Measurements from ENCODE around the gene UCHL5.
"Not testable (repeated sequence)": the region's sequence is repeated elsewhere in the genome, so short reads cannot be mapped to it uniquely, and the experiment has no call there.

The UCHL5 gene

DNA sequence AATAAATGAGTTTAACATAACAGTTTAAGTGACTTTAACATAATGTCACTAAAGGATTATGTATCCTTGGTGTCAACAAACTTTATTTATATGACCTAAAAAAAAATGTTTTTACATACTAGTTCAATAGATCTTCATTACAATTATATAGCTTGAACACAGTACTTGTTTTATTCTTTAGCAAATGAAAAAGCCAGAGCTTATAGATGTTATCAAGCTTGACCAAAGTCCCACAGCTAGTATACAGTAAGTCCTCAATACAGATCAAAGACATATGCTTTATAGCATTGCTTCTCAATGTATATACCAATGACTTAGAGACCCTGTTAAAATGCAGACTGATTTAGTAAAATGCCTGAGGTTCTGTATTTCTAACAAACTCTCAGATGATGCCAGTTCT is 42.4 kb downstream of the UCHL5 start:
- in situ Hi-C loops (cut with MboI; ENCODE audit: low sequenced_read_pairs), result no loop called here
- H3K27me3 ChIP-seq (ENCODE audit: low read depth), result no peaks in the 10 kb centered on the region
- H3K4me3 ChIP-seq, result no peak overlapping the region
- peaks cover 3% of the 10 kb centered on the region; the same call in 1 of the 2 replicates for H3K36me3 ChIP-seq (replicated peaks)
- H3K4me1 ChIP-seq, result peaks cover 16% of the 10 kb centered on the region
- DNase-seq (ENCODE audit: low spot score in 2 of 2), result peak in 1 of 2 experiments; percentile 85
- H3K9me3 ChIP-seq, result no peaks in the 10 kb centered on the region

DNA sequence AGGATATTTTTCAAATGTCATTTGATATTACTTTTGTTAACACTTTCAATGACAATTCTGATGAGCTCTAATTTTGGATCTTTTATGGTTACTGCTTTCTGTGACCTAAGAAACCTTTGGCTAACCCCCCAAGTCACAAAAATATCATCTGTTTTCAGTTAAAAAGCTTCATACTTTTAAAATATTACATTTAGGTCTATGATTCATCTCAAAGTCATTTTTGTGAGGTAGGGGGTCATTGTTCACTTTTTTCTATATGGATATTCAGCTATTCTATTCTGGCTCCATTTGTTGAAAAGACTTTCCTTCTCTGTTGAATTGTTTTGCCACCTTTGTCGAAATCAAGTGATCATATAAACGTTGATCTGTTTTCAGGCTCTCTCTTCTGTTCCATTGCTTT is 44.8 kb downstream of the UCHL5 start:
- DNase-seq (ENCODE audit: low spot score in 2 of 2), result no peak
- Histone ChIP-seq H3K36me3 (replicated peaks) (peaks cover 3% of the 10 kb centered on the region; the same call in 1 of the 2 replicates), H3K4me3 (no peak overlapping the region), H3K27me3 (ENCODE audit: low read depth) (no peaks in the 10 kb centered on the region), H3K4me1 (peaks cover 18% of the 10 kb centered on the region), H3K9me3 (no peaks in the 10 kb centered on the region)
- in situ Hi-C loops (cut with MboI; ENCODE audit: low sequenced_read_pairs), result loop anchor here (5.0 kb wide), 1 partner anchor 537 kb away; no protein-coding TSS in a partner anchor

DNA sequence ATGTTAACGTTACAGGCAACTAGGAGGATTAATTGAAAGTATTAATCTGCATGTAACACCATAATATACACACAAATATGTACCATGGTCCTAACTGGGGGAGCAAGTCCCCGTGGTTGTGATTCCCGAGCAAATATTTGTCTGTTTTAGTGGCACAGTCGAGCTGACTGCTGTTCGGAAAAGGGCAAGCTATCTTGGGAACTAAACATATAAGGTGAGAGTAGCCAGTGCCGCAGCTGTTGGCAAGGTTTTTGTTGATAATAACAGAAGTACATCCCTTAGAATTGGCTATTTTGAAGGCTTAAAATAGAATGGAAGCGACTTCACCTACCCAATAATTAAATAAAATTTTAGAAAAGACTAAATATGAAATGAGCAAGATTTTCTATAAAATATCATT is 45.5 kb downstream of the UCHL5 start:
- in situ Hi-C loops (cut with MboI; ENCODE audit: low sequenced_read_pairs), result loop anchor here (5.0 kb wide), 1 partner anchor 536 kb away; no protein-coding TSS in a partner anchor
- H3K36me3 ChIP-seq (replicated peaks), result peaks cover 3% of the 10 kb centered on the region; the same call in 1 of the 2 replicates

DNA sequence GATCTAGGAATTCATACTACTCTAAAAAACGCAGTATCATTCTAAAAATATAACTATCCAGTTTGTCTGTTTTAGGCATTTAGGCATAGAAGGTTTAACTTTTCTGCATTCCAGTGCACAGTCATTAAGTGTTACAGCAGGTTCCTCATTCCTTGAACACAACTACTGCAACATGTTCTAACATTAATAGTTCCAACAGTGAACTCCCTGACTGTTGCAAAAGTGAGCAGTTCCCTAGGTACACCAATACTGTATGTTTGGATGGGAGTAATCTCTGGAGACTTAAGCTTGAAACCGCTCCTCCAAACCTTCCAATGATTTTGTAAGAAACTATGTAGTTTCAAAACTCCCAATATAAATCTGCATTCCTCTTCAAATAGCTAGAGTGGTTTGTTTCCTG is 46.2 kb downstream of the UCHL5 start:
- Histone ChIP-seq H3K9me3 (no peaks in the 10 kb centered on the region), H3K27me3 (ENCODE audit: low read depth) (no peaks in the 10 kb centered on the region), H3K4me1 (peaks cover 18% of the 10 kb centered on the region), H3K36me3 (replicated peaks) (peaks cover 3% of the 10 kb centered on the region; the same call in 1 of the 2 replicates), H3K4me3 (no peak overlapping the region)
- in situ Hi-C loops (cut with MboI; ENCODE audit: low sequenced_read_pairs), result loop anchor here (5.0 kb wide), 1 partner anchor 536 kb away; no protein-coding TSS in a partner anchor
- DNase-seq (ENCODE audit: low spot score in 2 of 2), result no peak

More for the DNA sequence above, 45.5 kb downstream of the UCHL5 start:
- no peak for DNase-seq (ENCODE audit: low spot score in 2 of 2)
- Histone ChIP-seq H3K27me3 (ENCODE audit: low read depth) (no peaks in the 10 kb centered on the region), H3K4me3 (no peak overlapping the region), H3K4me1 (peaks cover 18% of the 10 kb centered on the region), H3K9me3 (no peaks in the 10 kb centered on the region)

DNA sequence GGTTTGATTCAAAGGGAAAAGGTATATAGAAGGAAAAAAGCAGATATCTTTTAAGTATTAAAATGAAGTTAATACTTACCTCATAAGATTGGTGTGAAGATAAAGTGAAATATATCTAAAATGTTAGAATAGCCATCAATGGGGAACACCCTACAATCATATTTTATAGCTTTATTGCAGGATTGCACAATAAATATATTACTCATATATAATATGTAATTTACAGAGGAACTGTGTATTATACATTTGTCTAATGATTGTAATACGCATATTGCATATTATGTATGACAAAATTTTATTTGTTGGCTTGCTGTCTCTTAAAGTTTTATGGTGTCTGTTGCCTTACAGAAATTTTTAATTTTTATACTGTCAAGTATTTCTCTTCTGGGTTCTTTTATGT is 47.8 kb downstream of the UCHL5 start:
- in situ Hi-C loops (cut with MboI; ENCODE audit: low sequenced_read_pairs), result loop anchor here (5.0 kb wide), 1 partner anchor 534 kb away; no protein-coding TSS in a partner anchor
- Histone ChIP-seq H3K36me3 (replicated peaks) (peaks cover 3% of the 10 kb centered on the region; the same call in 1 of the 2 replicates), H3K4me3 (no peak overlapping the region), H3K27me3 (ENCODE audit: low read depth) (no peaks in the 10 kb centered on the region), H3K9me3 (no peaks in the 10 kb centered on the region), H3K4me1 (peaks cover 6% of the 10 kb centered on the region)
- DNase-seq (ENCODE audit: low spot score in 2 of 2), result no peak

DNA sequence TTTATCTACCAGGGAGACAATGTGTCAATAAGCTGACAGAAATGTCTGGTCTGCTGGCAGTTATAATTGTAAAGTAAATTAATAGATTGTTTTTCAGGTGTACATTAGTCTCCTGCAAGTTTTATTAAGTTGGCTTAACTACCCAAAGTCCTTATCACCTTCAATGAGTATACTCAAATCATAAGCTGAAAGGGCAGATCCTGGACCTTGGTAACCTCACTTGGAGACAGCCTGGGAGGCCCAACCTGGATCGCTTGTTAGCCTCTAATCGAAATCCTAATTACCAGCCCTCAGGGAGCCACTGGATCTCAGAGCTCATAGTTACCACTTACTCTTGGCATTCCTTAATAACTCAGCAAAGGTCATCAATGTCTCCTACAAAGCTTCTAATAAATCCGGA is 49.7 kb downstream of the UCHL5 start:
- in situ Hi-C loops (cut with MboI; ENCODE audit: low sequenced_read_pairs), result no loop called here
- H3K36me3 ChIP-seq (replicated peaks), result no peaks in the 10 kb centered on the region
- DNase-seq (ENCODE audit: low spot score in 2 of 2), result no peak
- H3K9me3 ChIP-seq, result no peaks in the 10 kb centered on the region
- H3K4me3 ChIP-seq, result no peak overlapping the region
- no peaks in the 10 kb centered on the region for H3K27me3 ChIP-seq (ENCODE audit: low read depth)
- H3K4me1 ChIP-seq, result 0 out of 2 replicates have a peak, but pooled peaks cover 2% of the 10 kb centered on the region

DNA sequence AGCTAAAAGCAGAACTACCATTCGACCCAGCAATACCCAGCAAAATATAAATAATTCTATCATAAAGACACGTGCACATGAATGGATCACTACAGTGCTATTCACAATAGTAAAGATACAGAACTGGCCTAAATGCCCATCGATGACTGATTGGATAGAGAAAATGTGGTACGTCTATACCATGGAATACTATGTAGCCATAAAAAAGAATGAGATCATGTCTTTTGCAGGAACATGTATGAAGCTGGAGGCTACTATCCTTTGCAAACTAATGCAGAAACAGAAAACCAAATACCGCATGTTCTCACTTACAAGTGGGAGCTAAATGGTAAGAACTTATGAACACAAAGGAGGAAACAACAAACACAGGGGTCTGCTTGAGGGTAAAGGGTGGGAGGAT is 53.4 kb downstream of the UCHL5 start:
- H3K9me3 ChIP-seq, result no peaks in the 10 kb centered on the region
- no peaks in the 10 kb centered on the region for H3K27me3 ChIP-seq (ENCODE audit: low read depth)
- H3K36me3 ChIP-seq (replicated peaks), result 0 out of 2 replicates have a peak, but pooled peaks cover 4% of the 10 kb centered on the region
- no peaks in the 10 kb centered on the region for H3K4me1 ChIP-seq
- in situ Hi-C loops (cut with MboI; ENCODE audit: low sequenced_read_pairs), result no loop called here
- no peak for DNase-seq (ENCODE audit: low spot score in 2 of 2)
- no peak overlapping the region for H3K4me3 ChIP-seq

DNA sequence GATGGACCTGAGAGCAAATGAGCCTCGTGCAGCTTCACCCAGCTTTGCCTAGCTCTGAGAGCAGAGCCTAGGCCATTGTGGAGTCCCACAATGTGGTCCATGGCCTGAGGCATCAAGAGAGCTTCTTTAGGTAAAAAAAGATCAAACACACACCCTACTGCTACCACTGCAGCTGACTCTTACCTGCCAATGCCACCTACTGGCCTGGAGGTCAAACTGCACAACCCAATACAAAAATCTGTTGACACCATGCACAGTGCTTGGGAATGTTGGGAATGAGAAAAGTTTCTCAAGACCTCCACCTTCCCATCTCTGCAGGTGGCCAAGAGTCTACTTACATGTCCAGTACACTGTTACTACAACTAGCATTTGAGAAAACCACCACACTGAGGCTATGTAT is 60.6 kb downstream of the UCHL5 start:
- no peaks in the 10 kb centered on the region for H3K4me1 ChIP-seq
- H3K36me3 ChIP-seq (replicated peaks), result peaks cover 4% of the 10 kb centered on the region; the same call in 1 of the 2 replicates
- in situ Hi-C loops (cut with MboI; ENCODE audit: low sequenced_read_pairs), result no loop called here
- no peak for DNase-seq (ENCODE audit: low spot score in 2 of 2)
- no peak overlapping the region for H3K4me3 ChIP-seq
- H3K9me3 ChIP-seq, result peaks cover 7% of the 10 kb centered on the region; the same call in 1 of the 2 replicates
- H3K27me3 ChIP-seq (ENCODE audit: low read depth), result no peaks in the 10 kb centered on the region

DNA sequence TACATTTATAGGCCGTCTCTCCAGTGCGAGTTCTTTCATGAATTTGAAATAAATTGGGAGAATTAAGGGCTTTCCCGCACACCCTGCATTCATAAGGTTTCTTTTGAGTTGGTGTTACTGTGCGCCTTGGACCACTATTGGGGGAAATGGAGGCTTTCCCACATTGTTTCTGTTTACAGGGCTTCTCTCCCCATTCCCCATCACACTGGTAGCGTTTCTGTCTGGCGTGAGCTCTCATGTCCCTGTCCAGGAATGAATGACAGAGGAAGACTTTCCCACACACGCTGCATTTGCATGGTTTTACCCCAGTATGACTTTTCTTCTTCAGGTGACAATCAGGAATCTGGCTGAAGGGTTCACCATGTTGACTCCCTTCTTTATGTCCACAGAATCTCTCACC is 65.0 kb downstream of the UCHL5 start:
- Histone ChIP-seq H3K9me3 (peaks cover 9% of the 10 kb centered on the region; the same call in 1 of the 2 replicates), H3K4me1 (no peaks in the 10 kb centered on the region), H3K27me3 (ENCODE audit: low read depth) (no peaks in the 10 kb centered on the region), H3K36me3 (replicated peaks) (no peaks in the 10 kb centered on the region; the same call in 1 of the 2 replicates), H3K4me3 (no peak overlapping the region)
- in situ Hi-C loops (cut with MboI; ENCODE audit: low sequenced_read_pairs), result no loop called here
- DNase-seq (ENCODE audit: low spot score in 2 of 2), result no peak

DNA sequence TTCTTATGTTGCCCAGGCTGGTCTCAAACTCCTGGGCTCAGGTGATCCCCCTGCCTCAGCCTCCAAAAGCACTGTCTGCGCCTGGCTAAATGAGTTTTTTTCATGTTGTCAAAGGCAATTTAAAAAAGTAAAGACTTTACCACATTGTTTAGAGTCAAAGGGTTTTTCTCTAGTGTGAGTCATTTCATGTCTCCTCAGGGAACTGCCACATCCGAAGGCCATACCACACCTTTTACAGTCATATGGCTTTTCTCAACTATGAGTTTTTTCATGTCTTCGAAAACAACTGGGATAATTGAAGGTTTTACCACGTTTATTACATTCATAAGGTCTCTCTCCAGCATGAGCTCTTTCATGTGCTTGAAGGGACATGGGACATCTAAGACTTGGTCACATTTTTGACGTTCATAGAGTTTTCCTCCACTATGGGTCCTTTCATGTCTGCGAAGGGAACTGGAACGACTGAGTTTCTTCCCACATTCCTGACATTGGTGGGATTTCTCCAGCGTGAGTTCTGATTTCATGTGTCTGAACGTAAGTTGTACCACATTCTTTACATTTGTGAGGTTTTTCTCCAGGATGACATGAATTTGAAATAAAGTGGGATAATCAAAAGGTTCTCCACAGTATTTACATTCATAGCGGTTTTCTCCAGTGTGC is 65.6 kb downstream of the UCHL5 start:
- Histone ChIP-seq H3K27me3 (ENCODE audit: low read depth) (no peaks in the 10 kb centered on the region), H3K4me3 (no peak overlapping the region), H3K4me1 (no peaks in the 10 kb centered on the region), H3K9me3 (peaks cover 6% of the 10 kb centered on the region; the same call in 1 of the 2 replicates), H3K36me3 (replicated peaks) (no peaks in the 10 kb centered on the region; the same call in 1 of the 2 replicates)
- DNase-seq (ENCODE audit: low spot score in 2 of 2), result no peak
- in situ Hi-C loops (cut with MboI; ENCODE audit: low sequenced_read_pairs), result no loop called here

DNA sequence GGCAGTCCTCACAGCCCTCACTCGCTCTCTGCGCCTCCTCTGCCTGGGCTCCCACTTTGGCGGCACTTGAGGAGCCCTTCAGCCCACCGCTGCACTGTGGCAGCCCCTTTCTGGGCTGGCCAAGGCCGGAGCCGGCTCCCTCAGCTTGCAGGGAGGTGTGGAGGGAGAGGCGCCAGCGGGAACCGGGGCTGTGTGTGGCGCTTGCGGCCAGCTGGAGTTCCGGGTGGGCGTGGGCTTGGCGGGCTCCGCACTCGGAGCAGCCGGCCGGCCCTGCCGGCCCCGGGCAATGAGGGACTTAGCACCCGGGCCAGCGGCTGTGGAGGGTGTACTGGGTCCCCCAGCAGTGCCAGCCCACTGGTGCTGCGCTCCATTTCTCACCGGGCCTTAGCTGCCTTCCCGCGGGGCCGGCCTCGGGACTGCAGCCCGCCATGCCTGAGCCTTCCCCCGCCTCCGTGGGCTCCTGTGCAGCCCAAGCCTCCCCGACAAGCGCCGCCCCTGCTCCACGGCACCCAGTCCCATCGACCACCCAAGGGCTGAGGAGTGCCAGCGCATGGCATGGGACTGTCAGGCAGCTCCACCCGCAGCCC is 72.3 kb downstream of the UCHL5 start:
- in situ Hi-C loops (cut with MboI; ENCODE audit: low sequenced_read_pairs); H3K4me3 ChIP-seq; H3K36me3 ChIP-seq (replicated peaks); DNase-seq (ENCODE audit: low spot score in 2 of 2); H3K9me3 ChIP-seq; H3K27me3 ChIP-seq (ENCODE audit: low read depth): not testable (repeated sequence)
- H3K4me1 ChIP-seq, result peaks cover 10% of the 10 kb centered on the region

DNA sequence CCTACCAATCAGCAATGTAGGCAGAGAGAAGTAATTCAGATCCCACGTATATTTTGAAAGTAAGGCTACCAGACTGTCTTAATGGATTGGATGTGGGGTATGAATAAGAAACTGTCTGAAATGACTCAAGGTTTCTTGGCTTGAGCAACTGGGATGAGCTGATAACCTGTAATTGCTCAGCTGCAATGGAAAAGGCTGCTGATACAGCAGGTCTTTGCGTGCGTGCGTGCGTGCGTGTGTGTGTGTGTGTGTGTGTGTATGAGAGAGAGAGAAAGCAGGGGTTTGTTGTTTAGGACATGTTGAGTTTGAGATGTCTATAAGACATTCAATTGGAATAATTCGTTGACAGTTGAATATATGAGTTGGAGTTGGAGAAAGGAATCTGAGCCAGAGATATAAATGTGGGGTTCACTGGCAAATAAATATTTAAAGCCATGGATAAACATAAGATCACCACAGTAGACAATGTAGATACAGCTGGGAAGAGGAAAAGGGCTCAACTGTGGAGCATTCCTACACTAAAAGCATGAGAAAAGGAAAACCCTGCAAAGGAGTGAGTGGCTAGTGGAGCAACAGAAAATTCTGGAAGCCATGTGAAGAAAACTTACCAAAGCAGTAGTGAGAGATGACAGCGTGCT is 72.9 kb downstream of the UCHL5 start:
- H3K27me3 ChIP-seq (ENCODE audit: low read depth), result no peaks in the 10 kb centered on the region
- H3K4me3 ChIP-seq, result no peak overlapping the region
- H3K4me1 ChIP-seq, result peaks cover 10% of the 10 kb centered on the region
- H3K9me3 ChIP-seq, result no peaks in the 10 kb centered on the region
- in situ Hi-C loops (cut with MboI; ENCODE audit: low sequenced_read_pairs), result no loop called here
- no peak for DNase-seq (ENCODE audit: low spot score in 2 of 2)
- H3K36me3 ChIP-seq (replicated peaks), result no peaks in the 10 kb centered on the region

DNA sequence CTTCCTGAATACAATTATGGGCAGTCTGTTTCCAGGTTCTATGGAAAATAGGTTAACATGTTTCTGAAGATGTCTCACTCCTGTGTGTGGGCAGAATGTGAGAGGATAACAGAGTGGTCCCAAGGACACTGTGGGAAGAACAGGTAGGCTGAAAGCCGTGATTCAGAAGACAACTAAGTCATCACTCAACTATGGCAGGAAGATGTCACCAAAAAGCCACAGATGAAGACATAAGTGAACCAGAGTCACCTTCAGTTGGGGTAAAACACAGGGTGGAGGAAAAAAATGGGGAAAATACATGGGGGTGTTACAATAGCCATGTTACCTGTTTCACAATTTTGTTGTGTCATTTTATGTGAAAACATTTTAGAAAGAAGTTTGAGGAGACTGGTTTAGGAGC is 75.1 kb downstream of the UCHL5 start:
- in situ Hi-C loops (cut with MboI; ENCODE audit: low sequenced_read_pairs), result no loop called here

More for the DNA sequence above, 75.1 kb downstream of the UCHL5 start:
- DNase-seq (ENCODE audit: low spot score in 2 of 2), result no peak
- peaks cover 10% of the 10 kb centered on the region for H3K4me1 ChIP-seq
- H3K27me3 ChIP-seq (ENCODE audit: low read depth), result no peaks in the 10 kb centered on the region
- H3K9me3 ChIP-seq, result no peaks in the 10 kb centered on the region
- no peaks in the 10 kb centered on the region for H3K36me3 ChIP-seq (replicated peaks)
- no peak overlapping the region for H3K4me3 ChIP-seq

All from HAP-1 (cell line).